Esophagus muscularis mucosa (tissue), 4 donors: Measurements from ENCODE around the gene CCBE1. TPM values are rescaled to one million over a fixed set of nuclear protein-coding genes. Genes with fewer than 3 reads are reported as not detected.

ENCODE experiments used
- DNase-seq: peaks from one replicate; pipeline ENCODE4 v3.0.0-alpha.2; 2017; ENCODE audit errors: extremely low spot score
- H3K27ac ChIP-seq, 4 donors: fragments of 200-600 bp; sonication (generic); replicated peaks in 1 of 4; 1 replicate in 3 of 4; 2 replicates in 1 of 4; pipeline ENCODE4 v1.5.1; 2016 to 2019; ENCODE audit warnings: mild to moderate bottlenecking in 1 of 4
- H3K27me3 ChIP-seq, 4 donors: fragments of 200-600 bp; sonication (generic); one replicate each; pipeline versions ENCODE4 v1.5.1 to v1.6.0; 2016 to 2019
- H3K36me3 ChIP-seq, 4 donors: fragments of 200-600 bp; sonication (generic); one replicate each; pipeline ENCODE4 v1.5.1; 2016 to 2019
- H3K4me1 ChIP-seq, 4 donors: fragments of 200-600 bp; sonication (generic); one replicate each; pipeline ENCODE4 v1.5.1; 2016 to 2019
- H3K4me3 ChIP-seq, 4 donors: fragments of 200-600 bp; sonication (generic); 1 replicate in 2 of 4; 2 replicates in 2 of 4; pipeline ENCODE4 v1.5.1; 2016 to 2019; ENCODE audit warnings: mild to moderate bottlenecking in 4 of 4, moderate library complexity in 1 of 4
- H3K9me3 ChIP-seq, 4 donors: fragments of 200-600 bp; sonication (generic); 1 replicate in 3 of 4; 2 replicates in 1 of 4; pipeline ENCODE4 v1.5.1; 2016 to 2019
- CTCF ChIP-seq, 3 experiments: fragments of 200-600 bp in 2 of 3; fragments of 450-650 bp in 1 of 3; sonication (generic) in 2 of 3; IDR thresholded peaks; one replicate each; pipeline ENCODE4 v1.5.1; 2017 to 2019; ENCODE audit warnings: antibody characterized with exemption in 3 of 3, mild to moderate bottlenecking in 2 of 3, moderate library complexity in 1 of 3
- EP300 ChIP-seq: sonication (generic); formaldehyde crosslinking; IDR thresholded peaks from one replicate; pipeline ENCODE4 v1.6.1; 2017; ENCODE audit warnings: antibody characterized with exemption
- POLR2A ChIP-seq: fragments of 450-650 bp; IDR thresholded peaks from one replicate; pipeline ENCODE4 v1.6.1; 2017; ENCODE audit warnings: antibody characterized with exemption, moderate library complexity, mild to moderate bottlenecking, low read depth
- POLR2AphosphoS5 ChIP-seq, 2 donors: sonication (generic); formaldehyde crosslinking; IDR thresholded peaks; one replicate each; pipeline ENCODE4 v1.6.1; 2017; ENCODE audit warnings: antibody characterized with exemption in 2 of 2
- WGBS: methylation state at CpG from one replicate; pipeline ENCODE4 v1.1.5; 2018; 5-methylcytosine and 5-hydroxymethylcytosine counted together
- intact Hi-C: fragments of 100-400 bp; cut with DNase I; formaldehyde crosslinking; loops from one replicate; pipeline ENCODE4 v1.15.1; 2023
- total RNA-seq, 4 donors: library from RNA; depleted of rRNA; stranded (reverse); fragments of >200 nt; gene quantifications; one replicate each; pipeline versions ENCODE4 v1.1.0 to v1.2.1, GENCODE V29; 2016

CCBE1 gene
- total RNA-seq, 4 donors from 2014 or later: 1.6 to 11.1 (median 2.7) TPM

GRCh38 chr18:59514203-59514602, 183.0 kb downstream of the CCBE1 start:
- DNase-seq: no peak
- no peak overlapping the region for H3K27ac ChIP-seq
- H3K4me1 ChIP-seq: peaks cover 24 to 47% (median 40%) of the 10 kb centered on the region in 4 donors

GRCh38 chr18:59512025-59512755, 185.0 kb downstream of the CCBE1 start:
- no peak for DNase-seq
- Histone ChIP-seq H3K27me3 (no peaks in the 10 kb centered on the region), H3K4me1 (peaks cover 23 to 46% (median 42%) of the 10 kb centered on the region in 4 donors), H3K9me3 (no peaks in the 10 kb centered on the region), H3K4me3 (no peak overlapping the region), H3K27ac (no peak overlapping the region), H3K36me3 (no peaks in the 10 kb centered on the region)
- TF ChIP-seq POLR2A (no peak), EP300 (no peak), CTCF (IDR thresholded peaks at IDR 0.05) (no peak), POLR2AphosphoS5 (IDR thresholded peaks at IDR 0.05) (no peak)
- WGBS: 64% methylated on average over 7 of the region's 7 CpGs
- intact Hi-C loops: no loop called here

More at GRCh38 chr18:59514203-59514602, 183.0 kb downstream of the CCBE1 start:
- Histone ChIP-seq H3K9me3 (no peaks in the 10 kb centered on the region), H3K36me3 (no peaks in the 10 kb centered on the region), H3K27me3 (no peaks in the 10 kb centered on the region), H3K4me3 (no peak overlapping the region)
- TF ChIP-seq POLR2A: no peak
- TF ChIP-seq EP300: no peak
- no peak for TF ChIP-seq POLR2AphosphoS5 (IDR thresholded peaks at IDR 0.05)
- no peak for TF ChIP-seq CTCF (IDR thresholded peaks at IDR 0.05)
- intact Hi-C loops: no loop called here
- 39% methylated on average over 13 of the region's 13 CpGs for WGBS

GRCh38 chr18:59509481-59510442, 187.5 kb downstream of the CCBE1 start:
- Histone ChIP-seq H3K4me1 (peaks cover 6 to 29% (median 24%) of the 10 kb centered on the region in 4 donors), H3K9me3 (no peaks in the 10 kb centered on the region), H3K4me3 (no peak overlapping the region), H3K27me3 (no peaks in the 10 kb centered on the region), H3K36me3 (no peaks in the 10 kb centered on the region), H3K27ac (peak overlapping the region in 3 of 4 donors; percentile 4 to 49 (median 37))
- intact Hi-C loops: no loop called here
- WGBS: 41% methylated on average over 8 of the region's 8 CpGs
- DNase-seq: no peak
- peak in 1 of 2 donors; percentile 12 for TF ChIP-seq POLR2AphosphoS5 (IDR thresholded peaks at IDR 0.05)
- TF ChIP-seq POLR2A: no peak

GRCh38 chr18:59505356-59505755, 191.9 kb downstream of the CCBE1 start:
- H3K27ac ChIP-seq: no peak overlapping the region
- no peak overlapping the region for H3K4me3 ChIP-seq
- H3K4me1 ChIP-seq: peaks cover 17 to 38% (median 31%) of the 10 kb centered on the region in 4 donors
- no peak for DNase-seq
- intact Hi-C loops: no loop called here
- TF ChIP-seq EP300 (no peak), POLR2A (no peak), CTCF (IDR thresholded peaks at IDR 0.05) (no peak), POLR2AphosphoS5 (IDR thresholded peaks at IDR 0.05) (no peak)
- H3K9me3 ChIP-seq: no peaks in the 10 kb centered on the region
- no peaks in the 10 kb centered on the region for H3K36me3 ChIP-seq
- no peaks in the 10 kb centered on the region for H3K27me3 ChIP-seq
